ENCODE data around the gene DDIT3. TPM values are rescaled to one million over a fixed set of nuclear protein-coding genes. Genes with fewer than 3 reads are reported as not detected.

Gene DDIT3
- total RNA-seq, 1 experiment from 2014 or later, result 14.1 TPM

GRCh38 chr12:57474862-57475261, 45.5 kb downstream of the DDIT3 start:
- no peak overlapping the region for H4K91ac ChIP-seq (ENCODE audit: insufficient read length, low read depth, low read length)
- H3K79me2 ChIP-seq (ENCODE audit: insufficient read depth, low read length), result no peaks in the 10 kb centered on the region
- H3K18ac ChIP-seq (ENCODE audit: insufficient read length, low read depth, low read length), result no peak overlapping the region
- Mint-ChIP-seq H3K9me3 (no peaks in the 10 kb centered on the region), H3K27me3 (ENCODE audit: low read depth) (peaks cover 82% of the 10 kb centered on the region), H3K27ac (no peak overlapping the region), H3K36me3 (ENCODE audit: insufficient read depth in 1 of 3, low read depth in 3 of 3) (no peaks in the 10 kb centered on the region; a peak in 2 of 7 replicates), H3K4me1 (peaks cover 21 to 22% of the 10 kb centered on the region in 2 experiments), H3K4me3 (peak overlapping the region in 1 of 2 experiments; percentile 80; a peak in 3 of 5 replicates)
- H2AK5ac ChIP-seq (ENCODE audit: insufficient read length, low read length), result no peak overlapping the region
- H3K4ac ChIP-seq (ENCODE audit: low read depth, low read length), result no peak overlapping the region
- no CpG with 5 or more reads among the region's 7 CpGs for WGBS (ENCODE audit: extremely low coverage, insufficient read length, low lambda C conversion rate)
- no peak overlapping the region for H3K9ac ChIP-seq (ENCODE audit: extremely low read depth, insufficient read length, low read length)
- H3K79me1 ChIP-seq (ENCODE audit: insufficient read depth, low read depth, low read length, poor library complexity, severe bottlenecking), result no peaks in the 10 kb centered on the region
- no peak overlapping the region for H3K27ac ChIP-seq (ENCODE audit: insufficient read length, low read depth, low read length)
- no peak overlapping the region for H3T11ph ChIP-seq (ENCODE audit: low read length)
- H3K23me2 ChIP-seq (ENCODE audit: insufficient read length, low read depth, low read length, poor library complexity, severe bottlenecking), result peaks cover 15% of the 10 kb centered on the region
- no peak overlapping the region for H3K14ac ChIP-seq (ENCODE audit: insufficient read depth, low read length)
- no peak for TF ChIP-seq CTCF (conservative IDR thresholded peaks at IDR 0.05)
- H3K56ac ChIP-seq (ENCODE audit: insufficient read length, low read depth, low read length), result no peak overlapping the region
- DNase-seq, result no peak
- H3K27me3 ChIP-seq (ENCODE audit: insufficient read depth, low read length), result peaks cover 37% of the 10 kb centered on the region
- H4K5ac ChIP-seq (ENCODE audit: insufficient read length, low read depth, low read length), result no peak overlapping the region
- H2BK12ac ChIP-seq (ENCODE audit: insufficient read length, low read depth, low read length), result no peak overlapping the region
- H3K4me2 ChIP-seq (ENCODE audit: insufficient read depth, insufficient read length, low read length), result peak overlapping the region; percentile 62
- no peaks in the 10 kb centered on the region for H3K9me3 ChIP-seq (ENCODE audit: control insufficient read depth, low read depth, low read length)
- H2BK5ac ChIP-seq (ENCODE audit: insufficient read length, low read length), result no peak overlapping the region
- H4K8ac ChIP-seq (replicated peaks; ENCODE audit: insufficient read length, low read depth, low read length), result no peak overlapping the region
- no peak overlapping the region for H2BK120ac ChIP-seq (ENCODE audit: low read depth, low read length, poor library complexity, severe bottlenecking)
- H2BK20ac ChIP-seq (ENCODE audit: low read depth, low read length, poor library complexity, severe bottlenecking), result no peak overlapping the region
- peaks cover 3% of the 10 kb centered on the region for H4K20me1 ChIP-seq (ENCODE audit: control insufficient read depth, insufficient read depth, insufficient read length)
- H3K23ac ChIP-seq (ENCODE audit: insufficient read length, low read depth, low read length), result no peak overlapping the region
- H2AFZ ChIP-seq (ENCODE audit: low read length), result no peak overlapping the region
- no peak overlapping the region for H2BK15ac ChIP-seq (ENCODE audit: low read depth, low read length)
- H3K4me1 ChIP-seq (ENCODE audit: insufficient read depth, low read length), result no peaks in the 10 kb centered on the region; the same call in 1 of the 2 replicates

Data from H9 (cell line).